Stomach (tissue), 9 donors: ENCODE results near the gene CRADD. TPM values are rescaled to one million over a fixed set of nuclear protein-coding genes. Genes with fewer than 3 reads are reported as not detected.

ENCODE experiments used
- DNase-seq, 2 donors: peaks; one replicate each; pipeline versions ENCODE4 v3.0.0 to v3.0.0-alpha.2; 2013 to 2019
- H3K27ac ChIP-seq, 5 donors: fragments of 200-600 bp in 4 of 5; sonication (generic) in 4 of 5; one replicate each; pipeline ENCODE4 v1.5.1; 2013 to 2019; ENCODE audit warnings: mild to moderate bottlenecking in 1 of 5, moderate library complexity in 1 of 5
- H3K27me3 ChIP-seq, 3 donors: fragments of 200-600 bp; sonication (generic); one replicate each; pipeline ENCODE4 v1.5.1; 2017 to 2019; ENCODE audit warnings: mixed run types in 1 of 3
- H3K36me3 ChIP-seq, 4 donors: fragments of 200-600 bp; sonication (generic); 1 replicate in 3 of 4; 2 replicates in 1 of 4; pipeline ENCODE4 v1.5.1; 2016 to 2019
- H3K4me1 ChIP-seq, 4 donors: fragments of 200-600 bp; sonication (generic); one replicate each; pipeline ENCODE4 v1.5.1; 2016 to 2019
- H3K4me3 ChIP-seq, 4 donors: fragments of 200-600 bp; sonication (generic) in 3 of 4; one replicate each; pipeline ENCODE4 v1.5.1; 2016 to 2019; ENCODE audit warnings: mild to moderate bottlenecking in 1 of 4
- H3K9me3 ChIP-seq, 4 donors: fragments of 200-600 bp; sonication (generic); one replicate each; pipeline ENCODE4 v1.5.1; 2016 to 2019
- EP300 ChIP-seq: sonication (generic); formaldehyde crosslinking; IDR thresholded peaks from one replicate; pipeline ENCODE4 v1.6.1; 2017; ENCODE audit warnings: antibody characterized with exemption
- POLR2A ChIP-seq, 4 donors: fragments of 450-650 bp; IDR thresholded peaks; one replicate each; pipeline ENCODE4 v1.6.1; 2016; ENCODE audit warnings: antibody characterized with exemption in 4 of 4, control low read depth in 2 of 4, mild to moderate bottlenecking in 1 of 4, moderate library complexity in 1 of 4
- POLR2AphosphoS5 ChIP-seq, 3 donors: sonication (generic); formaldehyde crosslinking; IDR thresholded peaks; one replicate each; pipeline ENCODE4 v1.6.1; 2016; ENCODE audit warnings: antibody characterized with exemption in 3 of 3
- WGBS, 5 donors: extraction: QIAGEN DNeasy Blood & Tissue Kit in 3 of 5; methylation state at CpG; one replicate each; pipeline versions ENCODE4 v1.1.5 to v1.1.7; 2013 to 2018; 5-methylcytosine and 5-hydroxymethylcytosine counted together
- intact Hi-C: fragments of 100-400 bp; cut with DNase I; formaldehyde crosslinking; loops from one replicate; pipeline ENCODE4 v1.15.1; 2023; ENCODE audit warnings: low total_unique reads
- polyA plus RNA-seq, 3 donors: library from polyadenylated mRNA; stranded (reverse); fragments of 200-250 nt; gene quantifications; one replicate each; pipeline ENCODE4 v1.2.3, GENCODE V29; 2013
- total RNA-seq, 5 donors: library from RNA; depleted of rRNA; stranded (reverse); fragments of >200 nt; gene quantifications; one replicate each; pipeline versions ENCODE4 v1.1.0 to v1.2.3, GENCODE V29; 2014 to 2016
- TF ChIP-seq, protein P1 (sequence below), 7 experiments: fragments of 450-650 bp in 4 of 7; fragments of 200-600 bp in 3 of 7; sonication (generic) in 3 of 7; IDR thresholded peaks; one replicate each; pipeline ENCODE4 v1.5.1; 2016 to 2019; ENCODE audit warnings: antibody characterized with exemption in 7 of 7, control low read depth in 2 of 7, mild to moderate bottlenecking in 1 of 7
- donor health status: healthy with polysubstance abuse.
- donor health status: Bipolar disorder and iron deficiency.
- donor health status: healthy.

CRADD gene
- total and polyA plus RNA-seq, 8 donors, result 2.3 to 30.9 (median 17.1) TPM

DNA sequence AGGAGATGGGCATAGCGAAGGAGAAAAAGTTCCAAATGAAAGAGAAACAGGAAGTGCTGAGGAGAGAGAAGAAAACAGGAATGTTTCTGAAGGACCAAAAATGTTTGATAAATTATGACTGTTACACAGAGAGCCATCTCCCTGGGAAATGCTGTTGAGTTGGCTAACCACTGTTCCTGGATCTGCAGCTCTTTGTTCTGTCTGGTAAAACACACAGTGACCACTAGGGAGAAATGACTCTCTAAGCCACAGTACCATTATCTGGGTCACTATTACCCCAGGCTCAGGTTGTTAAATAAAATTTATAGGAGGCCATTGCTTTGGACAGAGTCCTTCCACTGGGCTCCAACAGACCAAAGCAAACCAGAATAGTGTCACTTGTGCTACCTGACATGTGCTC, 219.3 kb downstream of the CRADD start:
- intact Hi-C loops, result no loop called here
- H3K27me3 ChIP-seq, result no peaks in the 10 kb centered on the region
- no peak for DNase-seq
- WGBS, 5 donors, result 81 to 100% (median 89%) methylated on average over 1 of the region's 1 CpG
- TF ChIP-seq EP300 (no peak), POLR2AphosphoS5 (IDR thresholded peaks at IDR 0.05) (no peak), POLR2A (IDR thresholded peaks at IDR 0.05) (no peak)
- TF ChIP-seq, protein P1, sequence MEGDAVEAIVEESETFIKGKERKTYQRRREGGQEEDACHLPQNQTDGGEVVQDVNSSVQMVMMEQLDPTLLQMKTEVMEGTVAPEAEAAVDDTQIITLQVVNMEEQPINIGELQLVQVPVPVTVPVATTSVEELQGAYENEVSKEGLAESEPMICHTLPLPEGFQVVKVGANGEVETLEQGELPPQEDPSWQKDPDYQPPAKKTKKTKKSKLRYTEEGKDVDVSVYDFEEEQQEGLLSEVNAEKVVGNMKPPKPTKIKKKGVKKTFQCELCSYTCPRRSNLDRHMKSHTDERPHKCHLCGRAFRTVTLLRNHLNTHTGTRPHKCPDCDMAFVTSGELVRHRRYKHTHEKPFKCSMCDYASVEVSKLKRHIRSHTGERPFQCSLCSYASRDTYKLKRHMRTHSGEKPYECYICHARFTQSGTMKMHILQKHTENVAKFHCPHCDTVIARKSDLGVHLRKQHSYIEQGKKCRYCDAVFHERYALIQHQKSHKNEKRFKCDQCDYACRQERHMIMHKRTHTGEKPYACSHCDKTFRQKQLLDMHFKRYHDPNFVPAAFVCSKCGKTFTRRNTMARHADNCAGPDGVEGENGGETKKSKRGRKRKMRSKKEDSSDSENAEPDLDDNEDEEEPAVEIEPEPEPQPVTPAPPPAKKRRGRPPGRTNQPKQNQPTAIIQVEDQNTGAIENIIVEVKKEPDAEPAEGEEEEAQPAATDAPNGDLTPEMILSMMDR (IDR thresholded peaks at IDR 0.05), result no peak
- no peak overlapping the region for H3K4me3 ChIP-seq
- peaks cover 0 to 36% (median 22%) of the 10 kb centered on the region in 4 donors for H3K4me1 ChIP-seq
- no peaks in the 10 kb centered on the region for H3K9me3 ChIP-seq
- H3K27ac ChIP-seq, result no peak overlapping the region
- no peaks in the 10 kb centered on the region for H3K36me3 ChIP-seq

DNA sequence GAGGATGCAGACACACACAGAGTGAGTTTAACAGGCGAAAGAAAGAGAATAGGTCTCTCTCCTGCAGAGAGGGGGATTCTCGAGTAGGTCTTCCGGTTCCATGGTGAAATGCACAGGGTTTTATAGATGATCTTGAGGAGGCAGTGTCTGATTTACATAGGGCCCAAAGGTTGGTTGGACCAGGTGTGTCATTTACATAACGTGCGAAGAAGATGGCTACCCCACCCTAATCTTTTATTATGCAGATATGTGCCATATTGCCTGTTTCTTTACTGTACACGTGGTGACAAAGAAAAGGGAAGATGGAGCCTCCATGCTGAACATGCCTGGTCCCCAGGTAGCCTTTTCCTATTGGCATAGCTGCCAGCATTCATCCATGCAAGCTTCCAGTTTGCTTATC, 219.8 kb downstream of the CRADD start:
- H3K36me3 ChIP-seq, result no peaks in the 10 kb centered on the region
- TF ChIP-seq POLR2A (IDR thresholded peaks at IDR 0.05), result no peak
- TF ChIP-seq, protein P1 (IDR thresholded peaks at IDR 0.05), result no peak
- no peak for TF ChIP-seq POLR2AphosphoS5 (IDR thresholded peaks at IDR 0.05)
- no peak overlapping the region for H3K4me3 ChIP-seq
- intact Hi-C loops, result no loop called here
- H3K9me3 ChIP-seq, result peaks cover 0 to 2% (median under 1%) of the 10 kb centered on the region in 4 donors
- H3K27ac ChIP-seq, result no peak overlapping the region
- 83 to 90% (median 87%) methylated on average over 6 of the region's 6 CpGs for WGBS, 5 donors
- peaks cover 0 to 34% (median 22%) of the 10 kb centered on the region in 4 donors for H3K4me1 ChIP-seq
- DNase-seq, result no peak
- H3K27me3 ChIP-seq, result no peaks in the 10 kb centered on the region

DNA sequence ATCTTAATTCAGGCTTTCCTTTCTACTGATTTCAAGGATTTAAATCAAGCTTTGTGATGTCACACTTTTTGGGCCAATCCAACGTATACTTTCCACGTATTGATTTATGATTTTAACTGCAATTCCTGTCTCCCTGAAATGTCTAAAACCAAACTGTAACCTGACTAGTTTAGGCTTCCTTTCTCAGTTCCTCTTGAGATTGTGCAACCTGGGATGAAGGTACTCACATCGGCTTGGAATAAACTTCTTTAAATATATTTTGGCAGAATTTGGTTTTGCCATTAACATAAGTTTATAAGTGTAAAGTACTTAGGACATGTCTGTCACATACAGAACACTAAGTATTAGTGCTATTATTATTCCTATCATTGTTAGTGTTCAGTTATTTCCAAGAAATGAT, 224.6 kb downstream of the CRADD start:
- Histone ChIP-seq H3K27me3 (no peaks in the 10 kb centered on the region), H3K4me3 (no peak overlapping the region), H3K4me1 (no peaks in the 10 kb centered on the region), H3K27ac (no peak overlapping the region), H3K36me3 (no peaks in the 10 kb centered on the region), H3K9me3 (peaks cover 0 to 10% (median 7%) of the 10 kb centered on the region in 4 donors)
- no peak for DNase-seq
- intact Hi-C loops, result no loop called here
- TF ChIP-seq EP300 (no peak), POLR2AphosphoS5 (IDR thresholded peaks at IDR 0.05) (no peak), POLR2A (IDR thresholded peaks at IDR 0.05) (no peak)
- TF ChIP-seq, protein P1 (IDR thresholded peaks at IDR 0.05), result no peak
- WGBS, 5 donors, result 89 to 95% (median 92%) methylated on average over 3 of the region's 3 CpGs

DNA sequence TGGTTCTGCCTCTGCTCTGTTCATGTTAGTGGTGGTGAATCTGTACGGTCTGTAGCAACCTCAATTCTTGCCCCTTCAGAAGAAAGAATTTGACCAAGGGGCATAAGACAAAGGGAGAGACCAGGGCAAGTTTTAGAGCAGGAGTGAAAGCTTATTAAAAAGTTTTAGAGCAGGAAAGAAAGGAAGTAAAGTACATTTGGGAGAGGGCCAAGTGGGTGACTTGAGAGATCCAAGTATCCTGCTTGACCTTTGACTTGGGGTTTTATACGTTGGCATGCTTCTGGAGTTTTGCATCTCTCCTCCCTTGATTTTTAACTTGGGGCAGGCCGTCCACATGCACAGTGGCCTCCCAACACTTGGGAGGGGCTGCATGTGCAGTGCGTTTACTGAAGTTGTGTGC, 225.0 kb downstream of the CRADD start:
- intact Hi-C loops, result no loop called here
- 81 to 95% (median 89%) methylated on average over 4 of the region's 4 CpGs for WGBS, 5 donors
- Histone ChIP-seq H3K4me1 (no peaks in the 10 kb centered on the region), H3K4me3 (no peak overlapping the region), H3K27ac (no peak overlapping the region), H3K36me3 (no peaks in the 10 kb centered on the region), H3K9me3 (peaks cover 0 to 10% (median 7%) of the 10 kb centered on the region in 4 donors), H3K27me3 (no peaks in the 10 kb centered on the region)
- no peak for TF ChIP-seq POLR2A (IDR thresholded peaks at IDR 0.05)
- TF ChIP-seq POLR2AphosphoS5 (IDR thresholded peaks at IDR 0.05), result no peak
- no peak for TF ChIP-seq EP300
- TF ChIP-seq, protein P1 (IDR thresholded peaks at IDR 0.05), result no peak
- DNase-seq, result no peak
